NCI-H1105 treated with DMSO at 0.1 percent for 48 hours (cell line): Measurements from ENCODE around the gene TMSB10.
"Not testable (repeated sequence)": the region's sequence is repeated elsewhere in the genome, so short reads cannot be mapped to it uniquely, and the experiment has no call there.

Experiments used
- DNase-seq: peaks from one replicate; lab custom pipeline; 2025; lab: John Stamatoyannopoulos, UW

TMSB10 gene

DNA sequence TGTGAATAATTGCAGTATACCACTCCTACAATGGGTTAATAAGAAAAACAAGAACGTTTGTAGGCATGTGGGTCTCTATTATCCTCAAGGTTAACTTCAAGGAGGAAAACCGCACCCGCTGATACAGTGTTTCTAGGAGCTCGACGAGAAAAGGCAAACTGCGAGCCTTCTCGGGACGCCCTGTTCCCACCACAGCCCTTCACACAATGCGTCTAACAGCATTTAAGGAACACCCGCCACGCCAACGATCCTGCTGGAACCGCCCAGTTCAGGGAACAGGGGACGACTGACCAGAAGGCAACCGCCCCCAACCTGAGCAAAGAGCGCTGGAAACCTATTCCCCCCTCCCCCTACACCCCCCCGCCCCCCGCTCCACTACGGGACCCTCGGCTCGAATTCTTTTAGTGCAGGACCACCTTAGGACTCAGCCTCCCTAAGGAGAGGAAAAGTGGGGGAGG is 710 bp upstream of the TMSB10 start:
- DNase-seq = no peak

DNA sequence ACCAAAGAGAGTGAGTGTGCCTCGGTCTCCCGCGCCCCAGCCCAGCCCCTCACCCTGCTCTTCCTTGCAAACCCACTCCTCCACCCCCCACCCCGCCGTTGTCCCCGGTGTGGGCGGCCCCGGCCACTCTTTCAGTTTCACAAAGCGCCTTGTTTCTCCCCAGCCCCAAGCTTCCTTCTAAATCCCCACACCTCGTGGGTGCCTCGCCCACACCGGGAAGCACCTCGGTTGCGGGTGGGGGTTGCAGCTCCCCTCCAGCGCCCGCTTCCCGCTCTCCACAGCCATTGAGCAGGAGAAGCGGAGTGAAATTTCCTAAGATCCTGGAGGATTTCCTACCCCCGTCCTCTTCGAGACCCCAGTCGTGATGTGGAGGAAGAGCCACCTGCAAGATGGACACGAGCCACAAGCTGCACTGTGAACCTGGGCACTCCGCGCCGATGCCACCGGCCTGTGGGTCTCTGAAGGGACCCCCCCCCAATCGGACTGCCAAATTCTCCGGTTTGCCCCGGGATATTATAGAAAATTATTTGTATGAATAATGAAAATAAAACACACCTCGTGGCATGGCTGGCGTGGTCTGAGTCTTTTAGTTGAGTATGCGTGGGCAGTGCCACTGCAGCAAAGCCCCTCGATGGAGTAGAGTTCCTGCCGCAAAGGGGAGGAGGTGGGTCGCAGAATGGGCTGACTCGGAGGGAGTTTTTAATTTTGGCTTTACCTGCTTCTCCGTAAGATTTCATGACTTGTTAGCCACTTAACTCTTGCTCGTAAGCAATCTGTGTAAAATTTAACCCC is 848 bp downstream of the TMSB10 start:
- DNase-seq = peak; percentile 32

DNA sequence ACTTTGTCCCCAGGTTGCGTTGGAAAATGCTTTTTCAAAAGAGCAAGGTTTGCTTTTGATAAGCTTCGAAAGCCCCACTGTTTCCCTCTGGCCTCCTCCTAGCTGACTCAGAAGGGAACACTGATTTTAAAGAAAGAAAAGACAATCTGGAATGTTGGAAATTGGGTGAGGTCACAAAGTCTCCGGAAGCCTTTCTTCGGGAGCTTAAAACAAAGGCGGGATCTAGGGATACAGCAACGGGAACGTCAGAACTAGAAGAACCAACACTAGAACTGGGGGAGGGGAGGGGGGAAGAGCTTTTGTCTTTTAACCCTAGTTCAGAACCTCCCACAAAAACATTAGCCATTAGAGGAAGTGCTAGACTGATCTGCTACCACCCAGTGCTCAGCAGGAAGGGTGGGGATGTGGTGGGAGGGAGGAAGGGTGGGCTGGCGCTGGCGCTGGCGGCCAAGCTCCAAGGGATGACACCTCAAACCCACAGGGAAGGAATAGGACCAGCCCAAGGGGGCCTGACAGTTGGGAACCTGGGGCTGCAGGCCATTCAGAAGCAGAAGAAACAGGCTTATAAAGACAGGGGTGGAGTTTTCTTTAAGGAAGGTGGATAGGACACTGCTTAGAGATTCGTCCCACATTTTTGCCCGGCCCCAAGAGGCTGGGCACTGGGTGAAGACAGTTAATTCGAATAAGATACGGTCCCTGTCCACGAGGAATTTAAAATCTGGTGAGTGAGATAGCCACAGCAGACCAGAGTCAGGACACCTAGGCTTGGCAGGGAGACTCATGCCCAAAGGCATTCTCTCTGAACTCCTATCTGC is 1.7 kb downstream of the TMSB10 start:
- peak; percentile 33 for DNase-seq

DNA sequence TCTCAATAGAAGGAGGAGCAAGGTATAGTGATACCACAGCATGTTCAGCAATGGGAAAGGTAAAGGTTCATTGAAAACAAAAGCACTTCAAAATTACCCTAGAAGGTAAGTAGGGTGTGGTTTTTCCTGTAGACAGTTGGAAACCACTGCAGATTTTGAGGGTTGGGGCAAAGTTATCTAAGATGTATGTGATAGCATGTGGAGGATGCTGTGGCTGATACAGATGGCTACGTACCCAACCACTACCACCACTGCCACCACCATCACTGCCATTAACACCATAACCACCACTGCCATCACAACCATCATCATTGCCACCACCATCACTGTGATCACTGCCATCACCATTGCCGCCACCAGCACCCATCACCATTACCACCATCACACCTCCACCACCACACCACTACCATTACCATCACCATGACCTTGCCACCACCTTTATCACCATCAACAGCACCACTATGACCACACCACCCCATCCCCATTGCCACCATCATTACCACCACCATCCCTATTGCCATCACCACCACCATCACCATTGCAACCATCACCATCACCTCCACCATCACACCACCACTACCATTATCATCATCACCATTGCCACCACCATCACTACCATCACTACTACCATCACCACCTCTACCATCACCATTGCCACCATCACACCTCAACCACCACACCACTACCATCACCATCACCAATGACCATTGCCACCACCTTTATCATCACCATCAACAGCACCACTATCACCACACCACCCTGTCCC is 3.7 kb downstream of the TMSB10 start:
- no peak for DNase-seq

DNA sequence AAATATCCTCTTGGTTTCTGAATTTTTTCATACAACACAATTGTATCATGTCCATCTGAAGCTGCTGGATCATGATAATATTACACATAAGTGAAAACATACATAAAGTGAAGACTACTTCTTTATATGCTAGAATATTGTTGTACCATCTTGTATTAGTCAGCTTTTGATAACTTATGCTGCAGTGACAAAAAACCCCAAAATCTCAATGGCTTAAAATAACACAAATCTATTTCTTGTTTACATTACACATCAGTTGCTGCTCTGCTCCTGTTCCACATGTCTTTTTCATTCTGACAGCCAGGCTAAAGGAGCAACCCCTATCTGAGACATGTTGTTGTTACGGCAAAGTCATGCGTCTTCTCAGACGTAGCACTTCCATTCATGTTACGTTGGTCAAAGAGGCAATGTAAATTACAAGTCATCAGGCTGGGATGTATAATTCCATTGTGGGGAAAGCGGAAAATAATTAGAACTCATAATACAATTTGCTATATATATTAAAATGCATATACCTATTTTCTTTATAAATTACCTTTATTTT is 5.8 kb downstream of the TMSB10 start:
- no peak for DNase-seq

DNA sequence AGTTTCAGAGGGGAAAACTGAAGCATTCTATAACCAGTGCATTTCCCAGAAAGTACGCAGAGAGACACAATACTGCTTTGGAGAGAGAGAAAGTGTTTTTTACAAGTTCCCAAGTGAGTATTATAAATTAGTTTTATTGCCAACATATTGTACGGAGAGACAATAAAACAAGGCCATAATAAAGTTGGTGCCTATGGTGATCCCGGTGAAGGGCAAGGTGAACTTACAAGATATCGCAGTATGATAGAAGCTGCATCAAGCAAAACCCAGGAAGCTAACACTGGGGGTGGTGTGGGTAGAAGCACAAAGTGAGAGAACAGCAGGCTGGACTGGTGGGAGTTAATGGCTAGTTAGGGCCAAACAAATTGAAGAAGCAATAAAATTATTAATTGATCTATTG is 7.5 kb downstream of the TMSB10 start:
- no peak for DNase-seq

DNA sequence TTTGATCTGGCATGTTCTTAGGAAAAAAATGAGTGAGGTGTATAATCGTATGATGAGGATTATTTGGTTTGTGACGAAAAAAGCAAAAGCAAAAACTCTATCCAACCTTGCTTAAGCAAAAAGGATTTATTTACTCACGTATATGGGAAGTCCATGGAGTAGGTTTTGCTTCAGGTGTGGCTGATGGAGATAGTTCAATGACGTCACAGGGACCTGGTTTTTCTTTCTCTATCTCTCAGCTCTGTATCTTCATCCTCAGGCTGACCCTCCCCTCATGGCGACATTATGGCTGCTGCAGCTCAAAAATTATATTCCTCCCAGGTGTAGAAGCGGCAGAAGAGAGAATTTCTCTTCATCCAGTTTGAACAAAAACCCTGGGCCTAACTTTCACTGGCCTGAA is 8.9 kb downstream of the TMSB10 start:
- no peak for DNase-seq

DNA sequence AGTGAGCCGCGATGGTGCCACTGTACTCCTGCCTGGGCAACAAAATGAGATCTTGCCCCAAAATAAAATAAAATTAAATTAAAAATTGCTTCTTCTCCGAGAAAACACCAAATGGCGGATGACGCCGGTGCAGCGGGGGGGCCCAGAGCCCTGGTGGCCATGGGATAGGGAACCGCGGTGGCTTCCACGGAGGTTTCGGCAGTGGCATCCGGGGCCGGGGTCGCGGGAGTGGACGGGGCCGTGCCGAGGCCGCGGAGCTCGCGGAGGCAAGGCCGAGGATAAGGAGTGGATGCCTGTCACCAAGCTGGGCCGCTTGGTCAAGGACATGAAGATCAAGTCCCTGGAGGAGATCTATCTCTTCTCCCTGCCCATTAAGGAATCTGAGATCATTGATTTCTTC is 10.2 kb downstream of the TMSB10 start:
- DNase-seq = not testable (repeated sequence)

DNA sequence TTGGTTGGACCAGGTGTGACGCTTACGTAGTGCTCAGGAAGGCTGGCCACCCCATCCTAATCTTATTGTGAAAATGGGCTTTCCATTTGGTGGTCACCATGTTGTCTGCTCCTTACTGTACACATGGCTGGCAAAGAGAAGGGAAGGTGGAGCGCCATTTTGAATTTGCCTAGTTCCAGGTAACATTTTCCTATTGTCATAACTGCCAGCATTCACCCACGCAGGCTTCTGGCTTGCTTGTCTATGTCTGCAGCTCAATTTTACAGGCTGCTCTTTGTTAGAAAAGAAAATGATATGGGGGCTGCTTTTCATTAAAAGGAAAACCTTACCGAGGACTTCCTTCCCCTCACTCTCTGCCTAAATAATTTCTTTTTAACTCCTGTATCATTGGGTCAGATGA is 12.4 kb downstream of the TMSB10 start:
- DNase-seq = not testable (repeated sequence)

DNA sequence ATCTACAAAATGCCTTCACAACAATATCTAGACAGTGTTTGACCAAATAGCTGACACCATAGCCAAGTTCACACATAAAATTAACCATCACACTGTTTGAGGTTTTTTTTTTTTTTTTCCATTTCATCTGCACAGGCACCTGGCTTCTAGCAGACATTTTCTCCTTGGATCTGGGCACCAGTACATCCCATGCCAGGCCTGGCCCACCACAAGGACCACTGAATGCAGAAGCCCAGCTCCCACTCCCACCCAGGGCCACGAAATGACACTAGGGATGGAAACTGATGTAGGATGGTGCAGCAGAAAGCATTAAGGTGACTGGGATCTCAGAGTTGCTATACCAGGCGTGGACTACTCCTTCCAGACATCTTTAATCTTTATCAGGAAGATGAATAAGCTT is 13.0 kb downstream of the TMSB10 start:
- no peak for DNase-seq

DNA sequence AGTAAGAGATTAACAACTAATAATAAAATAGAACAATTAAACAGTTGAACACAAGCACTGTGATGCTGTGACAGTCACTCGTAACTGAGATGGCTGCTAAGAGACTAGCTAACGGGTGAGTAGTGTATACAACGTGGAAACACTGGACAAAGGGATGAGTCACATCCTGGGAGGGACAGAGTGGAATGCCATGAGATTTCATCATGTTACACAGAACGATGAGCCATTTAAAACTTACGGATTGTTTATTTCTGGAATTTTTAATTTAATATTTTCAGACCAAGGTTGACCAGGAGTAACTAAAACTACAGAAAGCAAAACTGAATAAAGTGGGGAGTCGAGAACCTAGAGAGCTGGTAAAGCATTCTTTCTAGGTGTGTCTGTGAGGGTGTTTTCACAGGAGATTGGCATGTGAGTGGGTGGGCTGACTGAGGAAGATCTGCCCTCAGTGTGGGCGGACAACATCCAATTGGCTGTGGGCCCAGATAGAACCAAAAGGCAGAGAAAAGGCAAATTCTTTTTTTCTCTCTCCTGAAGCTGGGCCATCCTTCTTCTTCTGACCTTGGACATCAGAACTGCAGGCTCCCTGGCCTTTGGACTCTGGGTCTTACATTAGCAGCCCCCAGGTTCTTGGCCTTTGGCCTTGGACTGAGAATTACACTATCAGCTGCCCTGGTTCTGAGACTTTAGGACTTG is 14.6 kb downstream of the TMSB10 start:
- DNase-seq = no peak

DNA sequence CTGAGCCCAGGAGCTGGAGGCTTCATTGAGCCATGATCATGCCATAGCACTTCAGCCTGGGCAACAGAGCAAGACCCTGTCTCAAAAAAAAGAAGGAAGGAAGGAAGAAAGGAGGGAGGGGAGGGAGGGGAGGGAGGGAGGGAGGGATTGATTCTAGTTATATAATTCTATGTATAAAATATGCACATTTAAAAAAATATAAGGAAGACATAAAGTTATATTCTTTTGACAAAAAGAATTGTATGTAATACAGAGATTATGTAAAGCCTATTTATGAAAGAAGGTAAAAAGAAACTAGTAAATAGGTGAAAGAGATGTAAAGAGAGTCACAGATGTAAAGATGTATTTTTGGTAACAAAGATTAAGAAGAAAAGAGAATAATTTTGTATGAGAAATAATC is 17.6 kb downstream of the TMSB10 start:
- no peak for DNase-seq

DNA sequence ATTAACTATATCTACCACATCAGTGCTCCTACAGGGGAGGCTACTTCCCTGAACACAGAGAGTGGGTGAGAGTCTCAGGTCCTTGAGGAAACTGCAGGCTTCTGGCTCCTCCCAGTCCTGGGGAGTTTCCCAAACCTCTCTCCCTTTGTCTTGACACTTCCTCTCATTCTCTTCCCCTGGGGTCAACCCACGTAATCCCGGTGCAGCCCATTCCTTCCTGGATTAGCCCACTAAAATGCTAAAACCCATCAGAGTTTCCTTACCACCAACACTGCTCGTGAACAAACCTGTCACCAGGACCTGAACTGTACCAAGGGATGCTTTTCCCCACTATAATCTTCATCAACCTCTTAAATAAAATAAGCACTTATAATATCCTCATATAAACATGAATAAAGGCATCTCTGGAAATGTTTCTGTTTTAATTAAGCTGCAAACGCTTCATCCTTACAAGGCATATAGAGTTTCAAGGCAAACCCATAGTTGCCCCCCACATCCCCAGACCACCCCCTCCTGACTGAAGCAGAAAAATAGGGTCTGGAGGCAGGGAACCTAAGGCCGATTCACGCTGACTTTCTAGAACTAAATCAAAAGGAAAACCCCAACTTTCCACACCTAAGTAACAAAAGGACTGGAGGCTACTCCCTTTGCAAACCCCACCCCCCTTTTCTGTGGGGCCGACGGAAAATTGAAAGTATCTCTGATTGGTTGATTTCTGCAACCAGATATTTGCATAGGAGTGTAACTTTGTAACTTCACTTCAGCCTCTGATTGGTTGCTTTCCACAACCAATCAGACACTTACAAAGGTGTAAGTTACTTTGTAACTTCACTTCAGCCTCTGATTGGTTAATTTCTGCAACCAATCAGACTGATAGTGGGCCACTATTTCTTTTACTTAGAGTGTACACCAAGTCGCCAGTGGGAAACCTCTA is 19.0 kb downstream of the TMSB10 start:
- no peak for DNase-seq

DNA sequence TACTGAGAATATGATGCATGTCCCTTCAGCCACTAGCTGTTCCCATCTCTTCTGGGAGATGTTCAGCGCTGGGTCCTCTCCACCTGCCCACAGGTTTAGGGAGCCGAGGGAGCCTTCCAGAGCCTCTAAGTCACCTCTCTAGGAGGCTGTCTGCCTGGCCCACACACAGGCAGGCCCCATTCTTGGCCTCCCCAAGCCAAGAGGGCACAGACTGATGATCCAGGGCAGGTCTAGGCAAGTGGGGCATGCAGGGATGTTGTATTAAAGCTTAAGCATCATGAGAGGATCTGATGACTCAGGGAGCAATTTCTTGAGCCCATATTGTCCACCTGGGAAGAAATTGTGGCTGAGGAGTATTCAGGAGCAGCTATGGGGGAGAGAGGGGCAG is 19.9 kb downstream of the TMSB10 start:
- no peak for DNase-seq

DNA sequence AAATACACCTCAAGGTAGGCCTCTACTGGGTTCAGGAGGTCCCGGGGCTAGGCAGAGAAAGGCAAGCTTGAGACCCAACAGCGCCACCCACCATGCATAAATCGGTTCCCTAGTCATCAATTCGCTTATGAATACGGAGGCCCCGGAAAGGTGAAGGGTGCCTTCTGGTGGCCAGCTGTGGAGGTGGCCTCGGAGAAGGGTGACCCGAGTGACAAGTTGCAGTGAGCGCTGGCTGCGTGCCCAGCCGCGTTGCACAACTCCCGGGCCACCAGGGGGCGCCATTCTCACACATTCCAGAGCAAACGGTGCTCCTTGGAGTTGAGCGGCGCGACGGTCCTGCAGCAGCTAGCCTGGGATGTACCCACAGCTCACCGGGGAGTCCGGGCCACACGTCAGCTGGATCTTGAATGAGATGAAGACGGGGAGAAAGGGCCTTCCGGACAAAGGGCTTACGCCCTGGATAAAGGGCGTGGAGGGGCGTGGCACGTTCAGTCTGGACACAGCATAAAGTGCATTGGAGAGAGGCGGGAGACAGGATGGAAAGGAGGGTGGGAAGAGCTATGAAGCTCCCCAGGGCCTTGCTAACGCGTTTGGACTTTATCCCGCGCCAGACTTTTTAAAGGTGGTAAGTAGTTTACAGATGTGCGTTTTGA is 20.4 kb downstream of the TMSB10 start:
- DNase-seq = peak; percentile 87

DNA sequence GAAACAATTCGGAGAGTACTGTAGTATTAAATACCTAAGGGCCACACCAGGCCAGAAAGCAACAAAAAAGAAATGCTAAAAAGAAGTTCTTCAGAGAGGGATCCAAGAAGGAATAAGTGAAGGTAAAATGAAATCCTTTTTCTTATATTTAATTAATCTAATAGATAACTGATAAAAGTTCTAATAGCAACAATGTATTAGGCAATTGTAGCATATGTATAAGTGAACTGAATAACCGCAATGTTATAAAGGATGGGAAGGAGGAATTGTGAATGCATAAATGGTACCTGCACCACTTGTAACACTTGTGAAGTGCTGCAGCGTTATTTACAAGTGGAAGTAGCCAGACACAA is 21.8 kb downstream of the TMSB10 start:
- DNase-seq = no peak

DNA sequence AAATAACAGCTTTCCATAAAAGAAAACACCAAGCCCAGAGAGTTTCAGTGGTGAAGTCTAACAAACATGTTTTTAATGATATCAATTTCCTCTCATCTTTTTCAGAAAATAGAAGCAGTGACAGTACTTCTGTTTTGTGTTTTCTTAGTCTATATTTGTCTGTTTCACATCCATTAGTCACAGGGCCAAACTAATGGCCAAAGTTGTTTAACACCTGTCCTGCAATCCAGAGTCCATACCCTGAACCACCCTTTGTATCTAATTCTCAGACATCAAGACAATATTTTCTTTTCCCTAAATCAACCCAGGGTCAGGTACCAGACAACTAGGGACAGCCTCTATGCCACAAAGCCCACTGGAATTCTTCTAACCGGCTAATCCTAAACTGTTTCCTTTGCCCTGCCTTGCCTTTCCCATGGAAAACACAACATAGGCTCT is 25.9 kb downstream of the TMSB10 start:
- DNase-seq = no peak

DNA sequence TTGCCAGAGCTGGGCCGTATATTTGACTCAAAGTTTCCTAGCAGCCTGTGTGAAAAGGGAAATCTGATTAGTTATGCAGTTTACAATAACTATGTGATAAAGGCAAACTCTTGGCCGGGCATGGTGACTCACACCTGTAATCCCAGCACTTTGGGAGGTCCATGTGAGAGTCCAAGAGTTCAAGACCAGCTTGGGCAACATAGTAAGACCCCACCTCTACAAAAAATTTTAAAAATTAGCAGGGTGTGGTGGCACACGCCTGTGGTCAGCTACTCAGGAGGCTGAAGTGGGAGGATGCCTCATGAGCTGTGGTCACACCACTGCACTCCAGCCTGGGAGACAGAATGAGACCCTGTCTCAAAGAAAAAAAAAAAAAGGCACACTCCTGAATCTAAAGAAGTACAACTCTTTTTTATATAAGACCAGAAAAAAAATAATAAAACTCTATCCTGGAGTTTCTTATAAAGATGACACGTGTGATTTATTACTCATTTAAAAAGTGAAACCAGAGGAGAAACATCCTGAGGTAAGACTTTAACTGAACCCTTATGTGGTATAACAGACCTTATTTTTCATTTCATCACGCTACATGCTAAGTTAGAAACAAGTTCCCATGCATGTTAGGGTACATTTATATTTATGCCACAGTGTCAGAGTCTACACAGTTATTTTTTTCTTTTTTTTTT is 32.9 kb downstream of the TMSB10 start:
- no peak for DNase-seq

DNA sequence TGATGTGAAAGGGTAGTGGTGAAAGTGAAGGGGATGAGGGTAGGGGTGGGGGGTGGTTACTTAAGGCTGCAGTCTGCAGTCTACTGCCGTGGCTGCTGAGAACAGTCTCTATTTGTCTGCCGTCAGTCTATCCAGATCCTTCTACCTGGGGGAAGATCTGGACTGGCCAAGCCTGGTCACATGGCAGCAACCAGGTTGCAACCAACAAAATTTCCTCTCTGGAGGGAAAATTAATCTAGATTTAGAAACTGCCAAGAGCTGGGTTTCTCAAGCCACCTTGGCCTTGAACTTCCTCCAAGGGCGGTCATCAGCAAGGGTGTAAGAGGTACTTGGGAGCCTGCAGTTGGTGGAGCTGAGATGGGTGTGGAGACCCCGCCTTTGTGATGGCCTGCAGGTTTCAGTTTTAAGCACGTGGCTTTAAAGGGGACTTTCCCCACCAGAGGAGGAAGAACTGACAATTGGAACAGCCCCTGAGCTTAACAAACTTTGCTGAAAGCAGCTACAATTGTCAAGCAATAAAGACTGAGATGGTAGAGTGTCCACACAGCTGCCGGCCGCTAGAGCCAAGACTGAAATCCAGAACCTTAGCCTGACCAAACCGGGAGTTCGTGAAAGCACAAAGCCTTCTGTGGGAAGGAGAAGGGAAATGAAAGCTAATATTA is 34.1 kb downstream of the TMSB10 start:
- no peak for DNase-seq
